Gastrocnemius medialis (tissue), 4 donors: ENCODE measurements around the gene MERTK.

Experiments
- CTCF ChIP-seq, 5 experiments: fragments of 450-650 bp in 3 of 5; fragments of 200-600 bp in 2 of 5; sonication (generic) in 2 of 5; IDR thresholded peaks in 4 of 5; conservative IDR thresholded peaks in 1 of 5; 1 replicate in 4 of 5; 2 replicates in 1 of 5; pipeline ENCODE4 v1.5.1; 2016 to 2019; ENCODE audit warnings: antibody characterized with exemption in 5 of 5, mild to moderate bottlenecking in 3 of 5, moderate library complexity in 3 of 5
- POLR2A ChIP-seq, 2 donors: fragments of 450-650 bp; IDR thresholded peaks; one replicate each; pipeline ENCODE4 v1.6.1; 2017; ENCODE audit warnings: antibody characterized with exemption in 2 of 2, mild to moderate bottlenecking in 2 of 2, moderate library complexity in 2 of 2

- TF ChIP-seq CTCF (IDR thresholded peaks at IDR 0.05 in 4 of 5, conservative IDR thresholded peaks at IDR 0.05 in 1 of 5) = no peak
- TF ChIP-seq POLR2A (IDR thresholded peaks at IDR 0.05) = no peak
Measured at GRCh38 chr2:112053917-112054846, 155.8 kb downstream of the MERTK start.
